GM12865 (cell line): ENCODE measurements around the gene RFC3.
A peak's percentile ranks its signal among the peaks of the same experiment; 100 is the strongest.

Experiments used
- DNase-seq: peaks from one replicate; pipeline ENCODE4 v3.0.0; 2010; ENCODE audit warnings: low read depth
- H3K4me3 ChIP-seq: 2 replicates; pipeline ENCODE4 v1.5.1; 2011; ENCODE audit warnings: mild to moderate bottlenecking, low read depth, low read length, control low read depth
- TF ChIP-seq, protein P1 (sequence below): IDR thresholded peaks from 2 replicates; pipeline ENCODE4 v1.5.1; 2011; ENCODE audit warnings: low read length, control low read depth, low read depth, inconsistent platforms; ENCODE audit not compliant: insufficient read depth; ENCODE audit errors: missing control alignments

RFC3 gene

GRCh38 chr13:33838647-33839046, 20.7 kb downstream of the RFC3 start:
- no peak for DNase-seq
- H3K4me3 ChIP-seq: no peak overlapping the region
- TF ChIP-seq, protein P1, sequence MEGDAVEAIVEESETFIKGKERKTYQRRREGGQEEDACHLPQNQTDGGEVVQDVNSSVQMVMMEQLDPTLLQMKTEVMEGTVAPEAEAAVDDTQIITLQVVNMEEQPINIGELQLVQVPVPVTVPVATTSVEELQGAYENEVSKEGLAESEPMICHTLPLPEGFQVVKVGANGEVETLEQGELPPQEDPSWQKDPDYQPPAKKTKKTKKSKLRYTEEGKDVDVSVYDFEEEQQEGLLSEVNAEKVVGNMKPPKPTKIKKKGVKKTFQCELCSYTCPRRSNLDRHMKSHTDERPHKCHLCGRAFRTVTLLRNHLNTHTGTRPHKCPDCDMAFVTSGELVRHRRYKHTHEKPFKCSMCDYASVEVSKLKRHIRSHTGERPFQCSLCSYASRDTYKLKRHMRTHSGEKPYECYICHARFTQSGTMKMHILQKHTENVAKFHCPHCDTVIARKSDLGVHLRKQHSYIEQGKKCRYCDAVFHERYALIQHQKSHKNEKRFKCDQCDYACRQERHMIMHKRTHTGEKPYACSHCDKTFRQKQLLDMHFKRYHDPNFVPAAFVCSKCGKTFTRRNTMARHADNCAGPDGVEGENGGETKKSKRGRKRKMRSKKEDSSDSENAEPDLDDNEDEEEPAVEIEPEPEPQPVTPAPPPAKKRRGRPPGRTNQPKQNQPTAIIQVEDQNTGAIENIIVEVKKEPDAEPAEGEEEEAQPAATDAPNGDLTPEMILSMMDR: no peak

- H3K4me3 ChIP-seq: no peak overlapping the region
- TF ChIP-seq, protein P1: no peak
- no peak for DNase-seq
Measured at GRCh38 chr13:33840402-33840801, 22.5 kb downstream of the RFC3 start.

- TF ChIP-seq, protein P1: no peak
Measured at GRCh38 chr13:33842207-33842606, 24.3 kb downstream of the RFC3 start.

DNA sequence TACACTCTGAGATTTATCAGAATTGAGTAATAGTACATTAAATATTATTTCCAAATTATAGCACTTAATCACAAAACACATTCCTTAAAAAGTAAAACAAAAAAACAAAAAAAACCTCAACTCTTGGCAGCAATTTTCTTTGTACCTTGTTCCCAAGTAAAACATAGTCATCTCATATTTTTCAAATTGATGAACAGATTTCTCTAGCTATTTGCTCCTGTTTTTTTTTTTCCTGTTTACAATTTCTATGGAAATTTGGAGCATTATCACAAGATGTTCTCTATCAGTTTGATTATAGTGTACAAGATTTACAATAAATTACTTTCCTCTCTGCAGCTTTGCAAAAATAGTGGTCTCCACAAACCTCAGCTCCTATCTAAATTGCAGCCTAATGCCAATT, 25.0 kb downstream of the RFC3 start:
- no peak for DNase-seq
- no peak overlapping the region for H3K4me3 ChIP-seq
- TF ChIP-seq, protein P1: no peak

More at GRCh38 chr13:33842207-33842606, 24.3 kb downstream of the RFC3 start:
- H3K4me3 ChIP-seq: no peak overlapping the region
- DNase-seq: no peak

- H3K4me3 ChIP-seq: no peak overlapping the region
- TF ChIP-seq, protein P1: no peak
- DNase-seq: no peak
Measured at GRCh38 chr13:33845572-33846302, 27.8 kb downstream of the RFC3 start.

GRCh38 chr13:33846303-33847062, 28.5 kb downstream of the RFC3 start:
- TF ChIP-seq, protein P1: no peak
- DNase-seq: peak; percentile 15
- no peak overlapping the region for H3K4me3 ChIP-seq
